ENCODE data around the gene SYNGAP1. TPM values are rescaled to one million over a fixed set of nuclear protein-coding genes. Genes with fewer than 3 reads are reported as not detected.

SYNGAP1 gene
- total and polyA plus RNA-seq, 4 donors = 0.32 to 1.8 (median 1.1) TPM

DNA sequence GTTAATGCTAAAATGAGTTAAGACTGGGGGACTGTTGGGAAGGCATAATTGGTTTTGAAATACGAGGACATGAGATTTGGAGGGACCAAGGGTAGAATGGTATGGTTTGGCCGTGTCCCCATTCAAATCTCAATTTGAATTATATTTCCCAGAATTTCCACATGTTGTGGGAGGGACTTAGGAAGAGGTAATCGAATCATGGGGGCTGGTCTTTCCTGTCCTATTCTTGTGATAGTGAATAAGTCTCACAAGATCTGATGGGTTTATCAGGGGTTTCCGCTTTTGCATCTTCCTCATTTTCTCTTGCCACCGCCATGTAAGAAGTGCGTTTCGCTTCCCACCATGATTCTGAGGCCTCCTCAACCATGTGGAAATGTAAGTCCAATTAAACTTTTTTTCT lies 47.2 kb downstream of the SYNGAP1 start:
- Histone ChIP-seq H3K27ac (ENCODE audit: low read depth in 1 of 2, low read length in 2 of 2) (no peak overlapping the region), H3K27me3 (ENCODE audit: control insufficient read depth in 4 of 4, insufficient read depth in 4 of 4, low read length in 3 of 4) (no peaks in the 10 kb centered on the region), H3K36me3 (ENCODE audit: control insufficient read depth in 4 of 4, insufficient read depth in 3 of 4, low read depth in 1 of 4, low read length in 3 of 4) (no peaks in the 10 kb centered on the region), H3K9me3 (ENCODE audit: control insufficient read depth in 4 of 4, low read length in 3 of 4) (no peaks in the 10 kb centered on the region), H3K4me3 (ENCODE audit: low read depth in 1 of 3, low read length in 3 of 3) (no peak overlapping the region), H3K4me1 (ENCODE audit: control insufficient read depth in 4 of 4, insufficient read depth in 4 of 4, low read length in 3 of 4) (no peaks in the 10 kb centered on the region), H3K9ac (ENCODE audit: low read depth in 1 of 2, low read length in 2 of 2) (no peak overlapping the region)
- no peak for TF ChIP-seq EGR1 (IDR thresholded peaks at IDR 0.05; ENCODE audit: low read depth in 2 of 2)
- TF ChIP-seq HNF4A (conservative IDR thresholded peaks at IDR 0.05) = no peak
- TF ChIP-seq, protein P1, sequence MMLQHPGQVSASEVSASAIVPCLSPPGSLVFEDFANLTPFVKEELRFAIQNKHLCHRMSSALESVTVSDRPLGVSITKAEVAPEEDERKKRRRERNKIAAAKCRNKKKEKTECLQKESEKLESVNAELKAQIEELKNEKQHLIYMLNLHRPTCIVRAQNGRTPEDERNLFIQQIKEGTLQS (IDR thresholded peaks at IDR 0.05) = no peak
- TF ChIP-seq, protein P2, sequence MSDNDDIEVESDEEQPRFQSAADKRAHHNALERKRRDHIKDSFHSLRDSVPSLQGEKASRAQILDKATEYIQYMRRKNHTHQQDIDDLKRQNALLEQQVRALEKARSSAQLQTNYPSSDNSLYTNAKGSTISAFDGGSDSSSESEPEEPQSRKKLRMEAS (IDR thresholded peaks at IDR 0.05) = no peak
- TF ChIP-seq NR2F2 (IDR thresholded peaks at IDR 0.05) = no peak
- TF ChIP-seq RXRA (IDR thresholded peaks at IDR 0.05) = no peak
- TF ChIP-seq SP1 (IDR thresholded peaks at IDR 0.05) = no peak
- no peak for TF ChIP-seq FOXA1 (IDR thresholded peaks at IDR 0.05)
- TF ChIP-seq YY1 (IDR thresholded peaks at IDR 0.05) = no peak
- TF ChIP-seq RAD21 (IDR thresholded peaks at IDR 0.05) = no peak
- TF ChIP-seq JUND (IDR thresholded peaks at IDR 0.05) = no peak
- no peak for TF ChIP-seq TAF1 (conservative IDR thresholded peaks at IDR 0.05)
- 72% methylated on average over 7 of the region's 7 CpGs for WGBS
- DNase-seq (ENCODE audit: low spot score) = no peak

DNA sequence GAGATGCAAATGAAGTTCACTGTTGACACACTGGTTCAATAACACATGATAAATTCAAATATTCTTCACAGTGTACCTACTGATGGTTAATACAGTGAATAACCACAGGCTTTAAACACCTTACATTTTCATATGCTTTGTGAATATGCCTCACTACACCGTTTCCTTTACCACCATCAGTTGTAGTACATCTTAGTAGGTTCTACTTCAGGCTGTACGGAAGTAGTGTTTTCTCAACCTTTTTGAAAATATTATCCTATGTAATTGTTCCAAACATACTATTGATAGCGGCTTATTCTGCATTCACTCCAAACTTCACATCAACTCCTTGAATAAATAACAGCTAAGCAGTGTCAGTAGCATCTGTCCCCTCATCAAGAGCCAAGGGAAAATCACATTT lies 49.8 kb downstream of the SYNGAP1 start:
- TF ChIP-seq NR2F2 (IDR thresholded peaks at IDR 0.05) (no peak), YY1 (IDR thresholded peaks at IDR 0.05) (no peak), JUND (IDR thresholded peaks at IDR 0.05) (no peak), HNF4G (IDR thresholded peaks at IDR 0.05) (no peak), SP1 (IDR thresholded peaks at IDR 0.05) (no peak), FOXA1 (IDR thresholded peaks at IDR 0.05) (no peak), FOXA2 (IDR thresholded peaks at IDR 0.05) (no peak), HNF4A (conservative IDR thresholded peaks at IDR 0.05) (no peak)
- TF ChIP-seq, protein P3, sequence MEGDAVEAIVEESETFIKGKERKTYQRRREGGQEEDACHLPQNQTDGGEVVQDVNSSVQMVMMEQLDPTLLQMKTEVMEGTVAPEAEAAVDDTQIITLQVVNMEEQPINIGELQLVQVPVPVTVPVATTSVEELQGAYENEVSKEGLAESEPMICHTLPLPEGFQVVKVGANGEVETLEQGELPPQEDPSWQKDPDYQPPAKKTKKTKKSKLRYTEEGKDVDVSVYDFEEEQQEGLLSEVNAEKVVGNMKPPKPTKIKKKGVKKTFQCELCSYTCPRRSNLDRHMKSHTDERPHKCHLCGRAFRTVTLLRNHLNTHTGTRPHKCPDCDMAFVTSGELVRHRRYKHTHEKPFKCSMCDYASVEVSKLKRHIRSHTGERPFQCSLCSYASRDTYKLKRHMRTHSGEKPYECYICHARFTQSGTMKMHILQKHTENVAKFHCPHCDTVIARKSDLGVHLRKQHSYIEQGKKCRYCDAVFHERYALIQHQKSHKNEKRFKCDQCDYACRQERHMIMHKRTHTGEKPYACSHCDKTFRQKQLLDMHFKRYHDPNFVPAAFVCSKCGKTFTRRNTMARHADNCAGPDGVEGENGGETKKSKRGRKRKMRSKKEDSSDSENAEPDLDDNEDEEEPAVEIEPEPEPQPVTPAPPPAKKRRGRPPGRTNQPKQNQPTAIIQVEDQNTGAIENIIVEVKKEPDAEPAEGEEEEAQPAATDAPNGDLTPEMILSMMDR (IDR thresholded peaks at IDR 0.05; ENCODE audit: low read depth, low read length, missing input control) = no peak
- TF ChIP-seq, protein P4, sequence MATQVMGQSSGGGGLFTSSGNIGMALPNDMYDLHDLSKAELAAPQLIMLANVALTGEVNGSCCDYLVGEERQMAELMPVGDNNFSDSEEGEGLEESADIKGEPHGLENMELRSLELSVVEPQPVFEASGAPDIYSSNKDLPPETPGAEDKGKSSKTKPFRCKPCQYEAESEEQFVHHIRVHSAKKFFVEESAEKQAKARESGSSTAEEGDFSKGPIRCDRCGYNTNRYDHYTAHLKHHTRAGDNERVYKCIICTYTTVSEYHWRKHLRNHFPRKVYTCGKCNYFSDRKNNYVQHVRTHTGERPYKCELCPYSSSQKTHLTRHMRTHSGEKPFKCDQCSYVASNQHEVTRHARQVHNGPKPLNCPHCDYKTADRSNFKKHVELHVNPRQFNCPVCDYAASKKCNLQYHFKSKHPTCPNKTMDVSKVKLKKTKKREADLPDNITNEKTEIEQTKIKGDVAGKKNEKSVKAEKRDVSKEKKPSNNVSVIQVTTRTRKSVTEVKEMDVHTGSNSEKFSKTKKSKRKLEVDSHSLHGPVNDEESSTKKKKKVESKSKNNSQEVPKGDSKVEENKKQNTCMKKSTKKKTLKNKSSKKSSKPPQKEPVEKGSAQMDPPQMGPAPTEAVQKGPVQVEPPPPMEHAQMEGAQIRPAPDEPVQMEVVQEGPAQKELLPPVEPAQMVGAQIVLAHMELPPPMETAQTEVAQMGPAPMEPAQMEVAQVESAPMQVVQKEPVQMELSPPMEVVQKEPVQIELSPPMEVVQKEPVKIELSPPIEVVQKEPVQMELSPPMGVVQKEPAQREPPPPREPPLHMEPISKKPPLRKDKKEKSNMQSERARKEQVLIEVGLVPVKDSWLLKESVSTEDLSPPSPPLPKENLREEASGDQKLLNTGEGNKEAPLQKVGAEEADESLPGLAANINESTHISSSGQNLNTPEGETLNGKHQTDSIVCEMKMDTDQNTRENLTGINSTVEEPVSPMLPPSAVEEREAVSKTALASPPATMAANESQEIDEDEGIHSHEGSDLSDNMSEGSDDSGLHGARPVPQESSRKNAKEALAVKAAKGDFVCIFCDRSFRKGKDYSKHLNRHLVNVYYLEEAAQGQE (IDR thresholded peaks at IDR 0.05) = no peak
- no peak overlapping the region for H3K27ac ChIP-seq (ENCODE audit: low read depth in 1 of 2, low read length in 2 of 2)

More for the DNA sequence above, 49.8 kb downstream of the SYNGAP1 start:
- no peaks in the 10 kb centered on the region for H3K27me3 ChIP-seq (ENCODE audit: control insufficient read depth in 4 of 4, insufficient read depth in 4 of 4, low read length in 3 of 4)
- WGBS = 82% methylated on average over 3 of the region's 3 CpGs
- no peaks in the 10 kb centered on the region for H3K36me3 ChIP-seq (ENCODE audit: control insufficient read depth in 4 of 4, insufficient read depth in 3 of 4, low read depth in 1 of 4, low read length in 3 of 4)
- no peak overlapping the region for H3K4me3 ChIP-seq (ENCODE audit: low read depth in 1 of 3, low read length in 3 of 3)
- no peaks in the 10 kb centered on the region for H3K9me3 ChIP-seq (ENCODE audit: control insufficient read depth in 4 of 4, low read length in 3 of 4)
- no peaks in the 10 kb centered on the region for H3K4me1 ChIP-seq (ENCODE audit: control insufficient read depth in 4 of 4, insufficient read depth in 4 of 4, low read length in 3 of 4)
- H3K9ac ChIP-seq (ENCODE audit: low read depth in 1 of 2, low read length in 2 of 2) = no peak overlapping the region
- no peak for DNase-seq (ENCODE audit: low spot score)

All from liver (tissue), 9 donors.